DMS153 treated with DMSO at 0.1 percent for 48 hours (cell line): ENCODE data around the gene LRATD1.
A peak's percentile ranks its signal among the peaks of the same experiment; 100 is the strongest.

Experiments
- DNase-seq: peaks from one replicate; lab custom pipeline; 2025; ENCODE audit not compliant: unreplicated experiment; lab: John Stamatoyannopoulos, UW

LRATD1 gene

GRCh38 chr2:14633061-14633460 lies 544 bp downstream of the LRATD1 start:
- DNase-seq, result peak; percentile 55

- DNase-seq, result peak; percentile 55
Observed at GRCh38 chr2:14633461-14634181, 1.1 kb downstream of the LRATD1 start.

- no peak for DNase-seq
Observed at GRCh38 chr2:14634182-14634488, 1.6 kb downstream of the LRATD1 start.

GRCh38 chr2:14634489-14635390 lies 2.2 kb downstream of the LRATD1 start:
- DNase-seq, result peak; percentile 62

- DNase-seq, result peak; percentile 83
Observed at GRCh38 chr2:14635391-14635871, 2.9 kb downstream of the LRATD1 start.

GRCh38 chr2:14638488-14638887 lies 6.0 kb downstream of the LRATD1 start:
- no peak for DNase-seq

- no peak for DNase-seq
Observed at GRCh38 chr2:14641116-14641515, 8.6 kb downstream of the LRATD1 start.

GRCh38 chr2:14642499-14642898 lies 10.0 kb downstream of the LRATD1 start:
- DNase-seq, result no peak

- DNase-seq, result no peak
Observed at GRCh38 chr2:14647714-14648113, 15.2 kb downstream of the LRATD1 start.

- DNase-seq, result no peak
Observed at GRCh38 chr2:14650066-14650465, 17.5 kb downstream of the LRATD1 start.

- no peak for DNase-seq
Observed at GRCh38 chr2:14654835-14655282, 22.3 kb downstream of the LRATD1 start.

- no peak for DNase-seq
Observed at GRCh38 chr2:14656146-14656545, 23.6 kb downstream of the LRATD1 start.

- no peak for DNase-seq
Observed at GRCh38 chr2:14661163-14661562, 28.6 kb downstream of the LRATD1 start.

- DNase-seq, result no peak
Observed at GRCh38 chr2:14673351-14673875, 40.9 kb downstream of the LRATD1 start.

- no peak for DNase-seq
Observed at GRCh38 chr2:14675489-14675888, 43.0 kb downstream of the LRATD1 start.

GRCh38 chr2:14676371-14676770 lies 43.9 kb downstream of the LRATD1 start:
- DNase-seq, result no peak

GRCh38 chr2:14677039-14677438 lies 44.5 kb downstream of the LRATD1 start:
- DNase-seq, result no peak

GRCh38 chr2:14678761-14679160 lies 46.2 kb downstream of the LRATD1 start:
- DNase-seq, result no peak

GRCh38 chr2:14681608-14682007 lies 49.1 kb downstream of the LRATD1 start:
- DNase-seq, result no peak
